Suprapubic skin (tissue), 3 donors: ENCODE results near the gene RRP1B.

ENCODE experiments used
- EP300 ChIP-seq: sonication (generic); formaldehyde crosslinking; IDR thresholded peaks from one replicate; pipeline ENCODE4 v1.6.1; 2017; ENCODE audit warnings: antibody characterized with exemption
- POLR2A ChIP-seq, 2 donors: fragments of 450-650 bp; IDR thresholded peaks; one replicate each; pipeline ENCODE4 v1.6.1; 2017; ENCODE audit warnings: antibody characterized with exemption in 2 of 2, mild to moderate bottlenecking in 2 of 2, moderate library complexity in 2 of 2
- TF ChIP-seq, protein P1 (sequence below), 2 donors: fragments of 200-600 bp in 1 of 2; fragments of 450-650 bp in 1 of 2; sonication (generic) in 1 of 2; IDR thresholded peaks; one replicate each; pipeline ENCODE4 v1.5.1; 2016 to 2019; ENCODE audit warnings: antibody characterized with exemption in 2 of 2, mild to moderate bottlenecking in 1 of 2, moderate library complexity in 1 of 2

DNA sequence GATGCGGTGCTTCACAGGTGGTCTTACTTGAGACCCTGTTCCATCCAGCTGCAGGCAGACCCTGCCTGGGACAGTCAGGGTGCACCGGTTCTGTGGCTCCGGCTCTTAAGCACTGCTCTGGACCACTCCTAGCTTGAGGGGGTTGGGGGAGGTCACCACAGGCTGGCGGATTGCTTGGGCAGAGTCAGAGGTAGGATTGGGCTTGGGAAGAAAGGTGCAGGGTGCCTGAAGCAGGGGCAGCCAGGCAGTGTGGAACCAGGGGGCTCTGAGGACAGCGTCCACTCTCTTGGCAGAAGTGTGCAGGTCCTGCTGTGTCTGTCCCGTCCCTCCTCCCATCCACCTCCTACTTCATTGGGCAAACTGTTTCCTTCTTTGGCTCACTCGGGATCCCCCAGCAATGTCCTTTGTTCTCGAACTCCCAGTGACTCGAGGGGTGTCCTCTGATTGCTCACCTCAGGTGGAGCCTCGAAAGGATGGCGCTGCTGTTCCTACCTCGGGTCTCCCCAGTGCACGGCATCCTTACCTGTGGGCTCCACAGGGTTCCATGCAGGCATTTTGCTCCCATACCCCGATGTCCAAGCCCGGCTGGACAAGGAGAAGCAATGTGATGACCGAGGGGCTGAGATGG lies 61.3 kb downstream of the RRP1B start:
- TF ChIP-seq, protein P1, sequence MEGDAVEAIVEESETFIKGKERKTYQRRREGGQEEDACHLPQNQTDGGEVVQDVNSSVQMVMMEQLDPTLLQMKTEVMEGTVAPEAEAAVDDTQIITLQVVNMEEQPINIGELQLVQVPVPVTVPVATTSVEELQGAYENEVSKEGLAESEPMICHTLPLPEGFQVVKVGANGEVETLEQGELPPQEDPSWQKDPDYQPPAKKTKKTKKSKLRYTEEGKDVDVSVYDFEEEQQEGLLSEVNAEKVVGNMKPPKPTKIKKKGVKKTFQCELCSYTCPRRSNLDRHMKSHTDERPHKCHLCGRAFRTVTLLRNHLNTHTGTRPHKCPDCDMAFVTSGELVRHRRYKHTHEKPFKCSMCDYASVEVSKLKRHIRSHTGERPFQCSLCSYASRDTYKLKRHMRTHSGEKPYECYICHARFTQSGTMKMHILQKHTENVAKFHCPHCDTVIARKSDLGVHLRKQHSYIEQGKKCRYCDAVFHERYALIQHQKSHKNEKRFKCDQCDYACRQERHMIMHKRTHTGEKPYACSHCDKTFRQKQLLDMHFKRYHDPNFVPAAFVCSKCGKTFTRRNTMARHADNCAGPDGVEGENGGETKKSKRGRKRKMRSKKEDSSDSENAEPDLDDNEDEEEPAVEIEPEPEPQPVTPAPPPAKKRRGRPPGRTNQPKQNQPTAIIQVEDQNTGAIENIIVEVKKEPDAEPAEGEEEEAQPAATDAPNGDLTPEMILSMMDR (IDR thresholded peaks at IDR 0.05) = no peak
- TF ChIP-seq POLR2A (IDR thresholded peaks at IDR 0.05) (no peak), EP300 (no peak)
